ENCODE results near the gene NHLRC2.
"Not testable (repeated sequence)": the region's sequence is repeated elsewhere in the genome, so short reads cannot be mapped to it uniquely, and the experiment has no call there.

NHLRC2 gene

DNA sequence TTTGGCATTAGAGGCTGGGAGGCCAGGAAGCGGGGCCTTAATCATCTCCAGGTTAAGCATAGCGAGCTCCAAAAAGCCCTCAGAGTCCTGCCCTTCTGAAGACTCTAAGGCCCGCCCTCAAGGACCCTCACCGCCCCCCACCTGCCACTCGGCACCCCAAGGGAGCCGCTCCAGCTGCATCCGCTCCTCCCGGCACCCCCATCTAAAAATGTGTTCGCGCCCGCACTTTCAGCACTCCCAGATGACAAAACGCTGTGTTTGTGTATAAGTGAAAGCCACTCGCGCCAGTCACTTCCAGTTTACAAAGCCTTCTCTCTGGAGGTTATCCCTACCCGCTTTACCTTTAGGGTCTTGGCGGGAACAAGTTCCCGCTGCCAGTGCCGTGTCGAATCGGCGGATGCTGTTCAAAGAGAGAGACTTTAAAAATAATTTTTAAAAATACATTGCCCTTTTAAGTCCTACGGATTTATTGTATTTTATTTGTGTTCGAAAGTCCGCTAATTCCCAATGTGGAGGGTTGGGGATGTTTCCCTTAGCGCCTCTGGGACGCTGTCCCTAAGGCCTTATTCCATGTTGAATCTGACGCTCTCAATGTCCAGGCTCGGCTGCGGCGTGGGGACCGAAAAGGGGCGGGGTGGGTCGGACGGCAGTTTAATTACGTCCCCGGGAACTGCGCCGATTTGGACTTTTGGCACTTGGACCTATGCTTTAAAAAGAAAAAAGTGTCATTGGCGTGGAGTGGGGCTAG is at the start of gene NHLRC2, which contains the start of gene DCLRE1A:
NHLRC2 (plus strand) TSS at position 649 of the 748 bp plus-strand sequence. CDS start 212 bp downstream, outside the sequence.
DCLRE1A (minus strand) TSS at position 70 of the 748 bp plus-strand sequence. CDS start 900 bp downstream, outside the sequence.
- DNase-seq (ENCODE audit: low spot score): peak; percentile 77

DNA sequence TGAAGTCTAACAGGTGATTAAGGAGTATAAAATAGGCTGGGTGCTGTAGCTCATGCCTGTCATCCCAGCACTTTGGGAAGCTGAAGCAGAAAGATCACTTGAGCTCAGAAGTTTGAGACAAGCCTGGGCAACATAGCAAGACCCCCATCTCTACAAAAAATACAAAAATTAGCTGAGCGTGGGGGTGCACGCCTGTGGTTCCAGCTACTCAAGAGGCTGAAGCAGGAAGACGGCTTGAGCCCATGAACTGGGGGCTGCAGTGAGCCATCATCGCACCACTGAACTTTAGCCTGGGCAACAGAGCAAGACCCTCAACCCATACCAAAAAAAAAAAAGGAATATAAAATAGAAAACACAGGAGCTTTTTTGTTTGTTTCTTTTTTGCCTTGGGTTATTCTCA is 48.0 kb upstream of the NHLRC2 start:
- DNase-seq (ENCODE audit: low spot score): no peak

DNA sequence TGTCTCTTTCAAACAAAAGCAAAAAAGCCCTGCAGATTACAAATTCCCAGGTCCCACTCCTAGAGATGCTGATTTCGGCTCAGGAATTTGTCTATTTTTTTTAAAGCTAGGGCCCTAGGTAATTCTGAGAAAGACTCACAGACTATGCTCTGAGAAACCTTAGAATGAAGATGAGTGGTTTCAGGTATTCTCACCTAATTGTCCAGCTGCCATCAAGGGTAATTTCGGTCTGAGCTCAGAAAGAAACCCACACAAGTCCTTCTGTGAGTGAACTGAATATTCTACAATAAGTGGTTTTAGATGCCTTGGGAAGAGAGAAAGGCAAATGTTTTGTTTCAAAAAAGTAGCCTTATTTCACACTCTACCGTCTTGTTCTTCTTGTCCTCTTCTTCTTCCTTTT is 46.3 kb upstream of the NHLRC2 start:
- no peak for DNase-seq (ENCODE audit: low spot score)

DNA sequence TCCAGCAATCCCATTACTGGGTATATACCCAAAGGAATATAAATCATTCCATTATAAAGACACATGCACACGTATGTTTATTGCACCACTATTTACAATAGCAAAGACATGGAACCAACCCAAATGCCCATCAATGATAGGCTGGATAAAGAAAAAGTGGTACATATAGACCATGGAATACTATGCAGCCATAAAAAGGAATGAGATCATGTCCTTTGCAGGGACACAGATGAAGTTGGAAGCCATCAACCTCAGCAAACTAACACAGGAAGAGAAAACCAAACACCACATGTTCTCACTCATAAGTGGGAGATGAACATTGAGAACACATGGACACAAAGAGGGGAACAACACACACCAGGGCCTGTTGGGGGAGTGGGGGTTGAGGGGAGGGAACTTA is 39.8 kb upstream of the NHLRC2 start:
- DNase-seq (ENCODE audit: low spot score): not testable (repeated sequence)

- no peak for DNase-seq (ENCODE audit: low spot score)
These were observed 34.5 kb upstream of the NHLRC2 start for GRCh38 chr10:113819989-113820388.

- no peak for DNase-seq (ENCODE audit: low spot score)
These were observed 34.0 kb upstream of the NHLRC2 start for GRCh38 chr10:113820507-113820906.

DNA sequence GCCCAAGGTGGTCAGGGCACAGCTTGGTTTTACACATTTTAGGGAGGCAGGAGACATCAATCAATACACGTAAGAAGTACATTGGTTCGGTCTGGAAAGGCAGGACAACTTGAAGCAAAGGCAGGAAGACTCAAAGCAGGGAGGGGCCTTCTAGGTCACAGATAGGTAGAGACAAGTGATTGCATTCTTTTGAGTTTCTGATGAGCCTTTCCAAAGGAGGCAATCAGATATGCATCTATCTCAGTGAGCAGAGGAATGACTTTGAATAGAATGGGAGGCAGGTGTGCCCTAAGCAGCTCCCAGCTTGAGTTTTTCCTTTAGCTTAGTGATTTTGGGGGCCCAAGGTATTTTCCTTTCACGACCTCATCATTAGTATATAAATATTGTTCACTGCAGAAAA is 33.2 kb upstream of the NHLRC2 start:
- not testable (repeated sequence) for DNase-seq (ENCODE audit: low spot score)

- DNase-seq (ENCODE audit: low spot score): no peak
These were observed 32.3 kb upstream of the NHLRC2 start for GRCh38 chr10:113822174-113822573.

DNA sequence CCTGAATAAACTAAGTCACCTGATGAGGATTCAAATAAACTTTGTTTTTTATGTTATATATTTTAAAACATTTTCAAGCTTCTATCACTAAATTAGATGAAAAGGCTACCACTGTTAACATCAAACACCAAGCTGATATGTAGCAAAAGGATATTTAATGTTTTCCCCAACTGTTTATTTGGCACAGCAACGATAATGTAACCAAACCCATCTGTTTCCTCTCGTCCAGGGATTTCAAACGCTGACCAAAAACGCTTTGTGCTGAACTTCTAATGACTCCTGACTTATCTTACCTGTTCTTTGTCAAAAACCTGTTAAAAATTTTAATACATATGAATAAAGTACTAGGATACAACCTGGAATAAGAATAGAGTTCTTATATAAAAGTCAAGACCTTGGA is 31.1 kb upstream of the NHLRC2 start:
- no peak for DNase-seq (ENCODE audit: low spot score)

DNA sequence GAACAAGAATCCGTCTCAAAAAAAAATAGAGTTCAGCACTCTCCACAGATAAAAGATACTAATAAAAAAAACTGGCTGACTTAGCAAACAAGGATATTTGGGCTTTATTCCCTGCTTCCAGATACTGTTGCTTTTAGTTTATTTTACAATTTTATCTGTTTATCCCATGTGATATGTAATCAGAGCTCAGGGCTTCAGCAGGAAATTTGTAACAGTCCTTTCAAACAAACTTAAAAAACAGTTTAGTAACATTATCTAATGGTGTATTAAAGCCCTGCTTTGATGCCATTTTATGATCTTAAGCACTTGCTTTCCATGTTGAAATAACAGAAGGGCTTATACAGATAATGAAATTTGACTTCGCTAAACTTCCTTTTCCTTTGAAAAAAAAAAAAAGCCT is 28.7 kb upstream of the NHLRC2 start:
- no peak for DNase-seq (ENCODE audit: low spot score)

GRCh38 chr10:113828567-113828966 is 25.9 kb upstream of the NHLRC2 start:
- not testable (repeated sequence) for DNase-seq (ENCODE audit: low spot score)

DNA sequence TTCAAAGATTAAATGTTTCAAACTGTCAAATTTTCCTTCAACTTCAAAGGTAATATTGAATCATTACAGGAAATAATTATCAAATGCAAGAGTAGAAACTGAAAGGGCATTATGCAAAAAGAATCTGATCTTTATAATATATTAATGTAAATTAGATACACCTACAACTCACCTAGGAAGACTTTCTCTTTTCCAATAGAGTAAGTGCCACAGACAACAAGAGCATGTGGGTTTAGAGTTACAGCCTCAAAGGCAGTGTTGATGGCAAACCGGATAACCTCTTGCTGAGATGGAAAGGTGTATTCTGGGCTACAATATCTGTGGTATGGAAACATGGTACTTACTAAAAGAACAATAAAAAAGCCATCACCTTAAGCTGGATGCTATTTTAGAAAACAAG is 12.3 kb upstream of the NHLRC2 start:
- no peak for DNase-seq (ENCODE audit: low spot score)

GRCh38 chr10:113843972-113844485 is 10.4 kb upstream of the NHLRC2 start:
- DNase-seq (ENCODE audit: low spot score): no peak

GRCh38 chr10:113846036-113846435 is 8.4 kb upstream of the NHLRC2 start:
- no peak for DNase-seq (ENCODE audit: low spot score)

DNA sequence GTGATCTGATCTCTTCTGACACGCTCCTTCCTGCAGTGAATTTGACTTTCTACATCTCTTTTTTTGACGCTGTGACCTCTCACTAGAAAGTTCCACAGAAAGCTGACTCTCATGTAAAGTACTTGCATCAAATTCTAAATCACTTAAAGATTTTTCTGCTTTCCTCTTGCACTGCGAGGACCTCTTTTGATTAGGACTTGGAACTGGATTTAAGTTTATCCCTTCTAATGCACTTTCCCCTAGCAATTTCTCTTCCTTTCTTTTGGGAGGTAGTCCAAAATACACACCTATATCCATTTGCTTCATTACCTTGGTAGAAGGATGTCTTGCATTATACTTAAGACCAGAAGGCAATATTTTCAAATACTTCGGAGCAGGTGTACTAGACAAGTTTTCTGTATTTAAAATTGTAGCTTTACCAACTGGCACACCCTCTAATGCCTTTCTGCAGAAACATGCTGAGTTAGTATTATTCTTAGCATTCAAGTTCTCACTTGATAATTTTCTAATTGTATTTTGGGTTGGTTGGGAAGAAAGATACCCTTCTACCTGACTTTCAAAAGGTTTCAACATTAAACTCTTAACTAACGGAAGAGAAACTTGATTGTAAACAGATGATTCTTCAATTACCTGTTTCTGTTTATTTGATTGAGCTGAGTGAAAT is 5.2 kb upstream of the NHLRC2 start:
- DNase-seq (ENCODE audit: low spot score): no peak

DNA sequence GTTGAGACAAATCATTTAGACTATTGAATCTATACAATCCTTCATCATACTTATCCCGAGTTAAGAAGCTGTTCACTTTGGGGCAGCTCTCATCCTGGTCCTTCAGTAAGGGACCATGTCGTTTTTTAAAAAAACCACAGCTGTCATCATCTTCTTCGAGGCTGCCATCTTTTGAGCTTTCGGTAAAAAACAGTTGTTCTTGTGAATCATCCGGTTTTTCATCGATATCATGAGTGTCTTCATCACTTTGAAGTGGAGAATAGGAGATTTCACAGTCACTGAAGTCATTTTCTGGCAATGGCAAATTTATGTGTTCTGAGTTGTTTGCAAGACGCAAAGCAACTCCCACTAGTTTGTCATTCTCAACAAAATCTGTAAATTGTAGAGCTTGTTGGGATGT is 4.5 kb upstream of the NHLRC2 start:
- DNase-seq (ENCODE audit: low spot score): no peak

GRCh38 chr10:113853578-113854012 is 866 bp upstream of the NHLRC2 start:
- DNase-seq (ENCODE audit: low spot score): no peak

GRCh38 chr10:113854761-113855588 is 514 bp downstream of the NHLRC2 start:
- DNase-seq (ENCODE audit: low spot score): peak; percentile 70

GRCh38 chr10:113856563-113856962 is 2.1 kb downstream of the NHLRC2 start:
- peak; percentile 25 for DNase-seq (ENCODE audit: low spot score)

- no peak for DNase-seq (ENCODE audit: low spot score)
These were observed 2.7 kb downstream of the NHLRC2 start for GRCh38 chr10:113857210-113857609.

- no peak for DNase-seq (ENCODE audit: low spot score)
These were observed 4.1 kb downstream of the NHLRC2 start for GRCh38 chr10:113858541-113858940.

DNA sequence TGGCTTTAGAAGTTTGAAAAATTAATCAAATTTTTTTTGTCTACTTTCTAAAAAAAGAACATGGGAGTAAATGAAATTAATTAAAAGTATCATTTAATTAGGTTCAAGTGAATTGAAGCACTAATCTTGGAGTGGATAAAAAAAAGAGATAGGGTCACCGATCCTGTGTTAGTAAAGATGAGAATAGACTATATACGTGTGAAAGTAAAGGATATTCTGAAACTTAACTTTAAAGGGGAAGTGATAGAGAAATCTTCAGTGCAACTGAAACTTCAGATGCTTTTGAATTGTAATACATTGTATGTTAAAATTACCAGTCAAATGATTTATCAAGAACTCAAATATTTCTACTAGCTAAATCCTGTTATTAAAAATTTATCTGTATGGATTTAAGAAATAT is 4.8 kb downstream of the NHLRC2 start:
- no peak for DNase-seq (ENCODE audit: low spot score)
